ENCODE measurements around the gene AOPEP.

DNA sequence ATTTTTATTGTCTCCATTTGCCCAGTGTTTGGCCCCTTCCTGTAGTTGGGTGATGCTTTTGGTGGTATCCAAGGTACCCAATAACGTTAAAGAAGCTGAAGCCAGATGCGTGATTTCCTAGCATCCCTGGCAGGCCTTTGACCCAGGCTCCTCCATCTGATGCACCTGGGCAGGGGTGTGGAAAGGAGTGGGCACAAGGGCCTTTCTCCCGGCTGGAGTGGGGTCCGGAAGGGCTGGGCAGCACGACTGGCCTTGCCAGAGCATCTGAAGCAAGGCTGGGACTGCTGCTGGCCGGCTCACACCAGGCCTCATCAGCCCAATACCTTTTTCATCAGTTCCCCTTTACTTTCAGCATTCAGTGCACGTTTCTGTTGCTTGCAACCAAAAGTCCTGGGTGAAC lies 370.8 kb downstream of the AOPEP start:
- TF ChIP-seq, protein P1, sequence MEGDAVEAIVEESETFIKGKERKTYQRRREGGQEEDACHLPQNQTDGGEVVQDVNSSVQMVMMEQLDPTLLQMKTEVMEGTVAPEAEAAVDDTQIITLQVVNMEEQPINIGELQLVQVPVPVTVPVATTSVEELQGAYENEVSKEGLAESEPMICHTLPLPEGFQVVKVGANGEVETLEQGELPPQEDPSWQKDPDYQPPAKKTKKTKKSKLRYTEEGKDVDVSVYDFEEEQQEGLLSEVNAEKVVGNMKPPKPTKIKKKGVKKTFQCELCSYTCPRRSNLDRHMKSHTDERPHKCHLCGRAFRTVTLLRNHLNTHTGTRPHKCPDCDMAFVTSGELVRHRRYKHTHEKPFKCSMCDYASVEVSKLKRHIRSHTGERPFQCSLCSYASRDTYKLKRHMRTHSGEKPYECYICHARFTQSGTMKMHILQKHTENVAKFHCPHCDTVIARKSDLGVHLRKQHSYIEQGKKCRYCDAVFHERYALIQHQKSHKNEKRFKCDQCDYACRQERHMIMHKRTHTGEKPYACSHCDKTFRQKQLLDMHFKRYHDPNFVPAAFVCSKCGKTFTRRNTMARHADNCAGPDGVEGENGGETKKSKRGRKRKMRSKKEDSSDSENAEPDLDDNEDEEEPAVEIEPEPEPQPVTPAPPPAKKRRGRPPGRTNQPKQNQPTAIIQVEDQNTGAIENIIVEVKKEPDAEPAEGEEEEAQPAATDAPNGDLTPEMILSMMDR (IDR thresholded peaks at IDR 0.05), result no peak
- TF ChIP-seq POLR2A (IDR thresholded peaks at IDR 0.05) (no peak), POLR2AphosphoS5 (IDR thresholded peaks at IDR 0.05) (no peak), EP300 (IDR thresholded peaks at IDR 0.05) (no peak)

All from sigmoid colon (tissue), 4 donors.